HepG2 (cell line): ENCODE data around the gene CYB5D1. TPM values are rescaled to one million over a fixed set of nuclear protein-coding genes. Genes with fewer than 3 reads are reported as not detected.

Source experiments
- BRF2 ChIP-seq: sonication (generic); formaldehyde crosslinking; IDR thresholded peaks from 2 replicates; pipeline ENCODE4 v1.8.1; 2022; ENCODE audit warnings: mild to moderate bottlenecking, missing genetic modification reagents
- E2F5 ChIP-seq: sonication (generic); formaldehyde crosslinking; conservative IDR thresholded peaks from 2 replicates; pipeline ENCODE4 v1.4.0; 2020; ENCODE audit warnings: missing genetic modification reagents
- FOXK1 ChIP-seq: sonication (generic); formaldehyde crosslinking; IDR thresholded peaks from 2 replicates; pipeline ENCODE4 v1.4.0; 2020; ENCODE audit warnings: low read depth, missing genetic modification reagents, borderline replicate concordance
- KDM3A ChIP-seq: IDR thresholded peaks from 2 replicates; pipeline ENCODE4 v1.6.1; 2018; ENCODE audit warnings: low read depth, missing compliant biosample characterization
- MIER3 ChIP-seq: IDR thresholded peaks from 2 replicates; pipeline ENCODE4 v1.6.1; 2016; ENCODE audit warnings: missing compliant biosample characterization, borderline replicate concordance
- NR1H2 ChIP-seq: sonication (generic); formaldehyde crosslinking; IDR thresholded peaks from 2 replicates; pipeline ENCODE4 v1.8.1; 2022; ENCODE audit warnings: low read depth, missing genetic modification reagents, borderline replicate concordance
- NRL ChIP-seq: sonication (generic); formaldehyde crosslinking; IDR thresholded peaks from 2 replicates; pipeline ENCODE4 v1.5.0; 2020; ENCODE audit warnings: missing genetic modification reagents, mild to moderate bottlenecking, moderate library complexity, borderline replicate concordance
- SALL1 ChIP-seq: sonication (generic); formaldehyde crosslinking; IDR thresholded peaks from 2 replicates; pipeline ENCODE4 v1.8.0; 2022; ENCODE audit warnings: mild to moderate bottlenecking, missing genetic modification reagents
- ZHX2 ChIP-seq, 2 experiments: sonication (generic) in 1 of 2; formaldehyde crosslinking in 1 of 2; IDR thresholded peaks; 2 replicates each; pipeline versions ENCODE4 v1.6.1 to v1.9.0; 2014 to 2022; ENCODE audit warnings: antibody characterized with exemption in 1 of 2, borderline replicate concordance in 1 of 2, inconsistent platforms in 1 of 2, low read depth in 1 of 2, missing genetic modification reagents in 1 of 2
- ZNF142 ChIP-seq: sonication (generic); formaldehyde crosslinking; IDR thresholded peaks from 2 replicates; pipeline ENCODE4 v1.4.0; 2020; ENCODE audit warnings: missing genetic modification reagents
- ZNF891 ChIP-seq: sonication (generic); formaldehyde crosslinking; IDR thresholded peaks from 2 replicates; pipeline ENCODE4 v1.5.0; 2020; ENCODE audit warnings: mild to moderate bottlenecking, missing genetic modification reagents
- polyA plus RNA-seq, 8 experiments: library from polyadenylated mRNA; depleted of rRNA in 3 of 8; stranded (reverse) in 7 of 8; unstranded in 1 of 8; fragments of >200 nt; fragmentation: Illumina TruSeq in 4 of 8; extraction: Trizol in 4 of 8; gene quantifications; 2 replicates each; pipeline versions ENCODE4 v1.2.1 to v1.2.3, GENCODE V29; 2011 to 2016; ENCODE audit warnings: low read depth in 4 of 8, missing spikeins in 1 of 8, mixed read lengths in 1 of 8; ENCODE audit not compliant: insufficient read depth in 1 of 8
- total RNA-seq, 5 experiments: library from RNA; depleted of rRNA; stranded (reverse); fragments of >200 nt; fragmentation: Illumina TruSeq; extraction: Trizol; gene quantifications; 2 replicates each; pipeline ENCODE4 v1.2.3, GENCODE V29; 2016; ENCODE audit warnings: low read depth in 1 of 5

CYB5D1 gene
- total and polyA plus RNA-seq, 2 of the 13 experiments (the other 11 are each of a cell fraction or from before 2014, with no cell fraction given): 8.9 to 17.0 TPM

- TF ChIP-seq NRL (no peak; the same call in 1 of the 2 replicates), MIER3 (CRISPR knock-in tag) (0 out of 2 replicates have a peak, but pooled peaks have one; percentile 49), FOXK1 (CRISPR knock-in tag) (peak; percentile 38; the same call in 1 of the 2 replicates), ZHX2 (IDR thresholded peaks at IDR 0.05; ENCODE audit: low read depth) (no peak), ZHX2 (CRISPR knock-in tag; IDR thresholded peaks at IDR 0.05; ENCODE audit: borderline replicate concordance) (no peak), SALL1 (CRISPR knock-in tag) (peak; percentile 41), E2F5 (CRISPR knock-in tag) (no peak), ZNF142 (CRISPR knock-in tag) (no peak), ZNF891 (CRISPR knock-in tag) (peak; percentile 19; the same call in 1 of the 2 replicates), KDM3A (CRISPR knock-in tag) (no peak), NR1H2 (CRISPR knock-in tag) (no peak), BRF2 (CRISPR knock-in tag) (no peak)
Measured at GRCh38 chr17:7844292-7845154, 13.3 kb upstream of the CYB5D1 start (continued).
